H9 (cell line): Measurements from ENCODE around the gene COG2. TPM values are rescaled to one million over a fixed set of nuclear protein-coding genes. Genes with fewer than 3 reads are reported as not detected.
A peak's percentile ranks its signal among the peaks of the same experiment; 100 is the strongest.

ENCODE experiments used
- DNase-seq: peaks from one replicate; pipeline ENCODE4 v3.0.0-alpha.2; 2017
- H2AFZ ChIP-seq: one replicate; pipeline ENCODE4 v1.6.1; 2013; ENCODE audit warnings: mild to moderate bottlenecking, low read length, control low read depth, moderate library complexity
- H2AK5ac ChIP-seq: 2 replicates; pipeline ENCODE4 v1.6.1; 2013; ENCODE audit warnings: low read length, control low read depth, mixed read lengths; ENCODE audit not compliant: insufficient read length
- H2BK120ac ChIP-seq: one replicate; pipeline ENCODE4 v1.6.1; 2013; ENCODE audit warnings: low read depth, mild to moderate bottlenecking, low read length, control low read depth, inconsistent platforms; ENCODE audit not compliant: poor library complexity, severe bottlenecking
- H2BK12ac ChIP-seq: 2 replicates; pipeline ENCODE4 v1.6.1; 2013; ENCODE audit warnings: low read length, control low read depth, mixed read lengths, low read depth; ENCODE audit not compliant: insufficient read length
- H2BK15ac ChIP-seq: 2 replicates; pipeline ENCODE4 v1.6.1; 2013; ENCODE audit warnings: low read depth, low read length, control low read depth
- H2BK20ac ChIP-seq: one replicate; pipeline ENCODE4 v1.6.1; 2013; ENCODE audit warnings: low read depth, mild to moderate bottlenecking, low read length, control low read depth, inconsistent platforms; ENCODE audit not compliant: poor library complexity, severe bottlenecking
- H2BK5ac ChIP-seq: 2 replicates; pipeline ENCODE4 v1.6.1; 2013; ENCODE audit warnings: low read length, control low read depth, mixed read lengths; ENCODE audit not compliant: insufficient read length
- H3K14ac ChIP-seq: 2 replicates; pipeline ENCODE4 v1.6.1; 2013; ENCODE audit warnings: low read length, control low read depth; ENCODE audit not compliant: insufficient read depth
- H3K18ac ChIP-seq: 2 replicates; pipeline ENCODE4 v1.6.1; 2013; ENCODE audit warnings: low read depth, mild to moderate bottlenecking, mixed read lengths, low read length, control low read depth; ENCODE audit not compliant: insufficient read length
- H3K23ac ChIP-seq: 2 replicates; pipeline ENCODE4 v1.6.1; 2013; ENCODE audit warnings: low read length, control low read depth, mixed read lengths, low read depth; ENCODE audit not compliant: insufficient read length
- H3K23me2 ChIP-seq: 2 replicates; pipeline ENCODE4 v1.6.1; 2013; ENCODE audit warnings: low read depth, mild to moderate bottlenecking, mixed read lengths, low read length, control low read depth; ENCODE audit not compliant: insufficient read length, poor library complexity, severe bottlenecking
- H3K27ac ChIP-seq: 2 replicates; pipeline ENCODE4 v1.5.1; 2013; ENCODE audit warnings: low read length, control low read depth, mixed read lengths, low read depth; ENCODE audit not compliant: insufficient read length
- H3K27me3 ChIP-seq: 2 replicates; pipeline ENCODE4 v1.6.1; 2013; ENCODE audit warnings: low read length, control low read depth, inconsistent platforms; ENCODE audit not compliant: insufficient read depth
- H3K4ac ChIP-seq: 2 replicates; pipeline ENCODE4 v1.6.1; 2013; ENCODE audit warnings: low read depth, mild to moderate bottlenecking, control low read depth, inconsistent platforms, low read length, moderate library complexity
- H3K4me1 ChIP-seq: 2 replicates; pipeline ENCODE4 v1.6.1; 2013; ENCODE audit warnings: low read length, control low read depth, inconsistent platforms; ENCODE audit not compliant: insufficient read depth
- H3K4me2 ChIP-seq: 2 replicates; pipeline ENCODE4 v1.6.1; 2013; ENCODE audit warnings: low read length, control low read depth, mixed read lengths; ENCODE audit not compliant: insufficient read length, insufficient read depth
- H3K56ac ChIP-seq: 2 replicates; pipeline ENCODE4 v1.6.1; 2013; ENCODE audit warnings: low read depth, mild to moderate bottlenecking, mixed read lengths, low read length, control low read depth; ENCODE audit not compliant: insufficient read length
- H3K79me1 ChIP-seq: 2 replicates; pipeline ENCODE4 v1.6.1; 2013; ENCODE audit warnings: low read depth, mild to moderate bottlenecking, moderate library complexity, low read length, control low read depth, inconsistent platforms; ENCODE audit not compliant: insufficient read depth, poor library complexity, severe bottlenecking
- H3K79me2 ChIP-seq: 2 replicates; pipeline ENCODE4 v1.6.1; 2013; ENCODE audit warnings: low read length, control low read depth, inconsistent platforms; ENCODE audit not compliant: insufficient read depth
- H3K9ac ChIP-seq: 2 replicates; pipeline ENCODE4 v1.6.1; 2013; ENCODE audit warnings: low read length, control low read depth, mixed read lengths; ENCODE audit not compliant: insufficient read length; ENCODE audit errors: extremely low read depth
- H3K9me3 ChIP-seq: one replicate; pipeline ENCODE4 v1.6.1; 2013; ENCODE audit warnings: low read depth, low read length, inconsistent platforms; ENCODE audit not compliant: control insufficient read depth
- H3T11ph ChIP-seq: one replicate; pipeline ENCODE4 v1.6.1; 2013; ENCODE audit warnings: mild to moderate bottlenecking, low read length, control low read depth, inconsistent platforms
- H4K20me1 ChIP-seq: one replicate; pipeline ENCODE4 v1.6.1; 2013; ENCODE audit not compliant: control insufficient read depth, insufficient read length, insufficient read depth
- H4K5ac ChIP-seq: 2 replicates; pipeline ENCODE4 v1.6.1; 2013; ENCODE audit warnings: low read depth, mild to moderate bottlenecking, mixed read lengths, low read length, control low read depth; ENCODE audit not compliant: insufficient read length
- H4K8ac ChIP-seq: replicated peaks from 2 replicates; pipeline ENCODE4 v1.6.1; 2013; ENCODE audit warnings: low read length, control low read depth, mixed read lengths, low read depth; ENCODE audit not compliant: insufficient read length
- H4K91ac ChIP-seq: 2 replicates; pipeline ENCODE4 v1.6.1; 2013; ENCODE audit warnings: low read depth, mild to moderate bottlenecking, moderate library complexity, mixed read lengths, low read length, control low read depth; ENCODE audit not compliant: insufficient read length
- H3K27ac Mint-ChIP-seq, 3 experiments: 2 replicates in 2 of 3; 3 replicates in 1 of 3; pipeline ENCODE4 v1.8.0; 2020 to 2021; ENCODE audit warnings: mixed read lengths in 3 of 3, mild to moderate bottlenecking in 1 of 3, moderate library complexity in 1 of 3
- H3K27me3 Mint-ChIP-seq: 2 replicates; pipeline ENCODE4 v1.8.0; 2021; ENCODE audit warnings: low read depth, mild to moderate bottlenecking, moderate library complexity, mixed read lengths
- H3K36me3 Mint-ChIP-seq, 3 experiments: 2 replicates in 2 of 3; 3 replicates in 1 of 3; pipeline ENCODE4 v1.8.0; 2020 to 2021; ENCODE audit warnings: low read depth in 3 of 3, mixed read lengths in 3 of 3; ENCODE audit not compliant: insufficient read depth in 1 of 3
- H3K4me1 Mint-ChIP-seq, 2 experiments: 2 replicates each; pipeline ENCODE4 v1.8.0; 2020; ENCODE audit warnings: mixed read lengths in 2 of 2
- H3K4me3 Mint-ChIP-seq, 2 experiments: 2 replicates in 1 of 2; 3 replicates in 1 of 2; pipeline ENCODE4 v1.8.0; 2020 to 2021; ENCODE audit warnings: mild to moderate bottlenecking in 2 of 2, mixed read lengths in 2 of 2, moderate library complexity in 1 of 2
- H3K9me3 Mint-ChIP-seq, 2 experiments: 2 replicates in 1 of 2; 3 replicates in 1 of 2; pipeline ENCODE4 v1.8.0; 2020; ENCODE audit warnings: mild to moderate bottlenecking in 2 of 2, mixed read lengths in 2 of 2, moderate library complexity in 1 of 2
- CTCF ChIP-seq: fragments of 200-600 bp; sonication (generic); conservative IDR thresholded peaks from 3 replicates; pipeline ENCODE4 v1.8.0; 2021; ENCODE audit warnings: antibody characterized with exemption, mild to moderate bottlenecking
- WGBS: extraction: QIAGEN DNeasy Blood & Tissue Kit; methylation state at CpG from one replicate; pipeline ENCODE4 v1.1.7; 2013; ENCODE audit warnings: missing lambda C conversion rate, low lambda C conversion rate, mixed read lengths; ENCODE audit not compliant: insufficient read length; ENCODE audit errors: extremely low coverage; 5-methylcytosine and 5-hydroxymethylcytosine counted together
- total RNA-seq: library from RNA; stranded (reverse); gene quantifications from 2 replicates; pipeline ENCODE4 v1.2.1, GENCODE V29; 2021

The COG2 gene
- total RNA-seq, 1 experiment from 2014 or later = 42.2 TPM

GRCh38 chr1:230694464-230694863, 52.2 kb downstream of the COG2 start:
- H4K20me1 ChIP-seq = no peaks in the 10 kb centered on the region
- H2AFZ ChIP-seq = no peak overlapping the region
- no peaks in the 10 kb centered on the region for H3K27me3 ChIP-seq
- H3K9me3 ChIP-seq = no peaks in the 10 kb centered on the region
- peaks cover 7% of the 10 kb centered on the region for H3K27me3 Mint-ChIP-seq
- no peak overlapping the region for H4K5ac ChIP-seq
- no peak overlapping the region for H3K56ac ChIP-seq
- no peak overlapping the region for H3K23ac ChIP-seq
- H4K91ac ChIP-seq = no peak overlapping the region
- H3K27ac Mint-ChIP-seq = peak overlapping the region in 2 of 3 experiments; percentile 1 to 61; a peak in 2 of 7 replicates
- H3K4ac ChIP-seq = no peak overlapping the region
- H3K9me3 Mint-ChIP-seq = no peaks in the 10 kb centered on the region
- H3K23me2 ChIP-seq = no peaks in the 10 kb centered on the region
- no peak overlapping the region for H3K4me2 ChIP-seq
- no peak overlapping the region for H3K18ac ChIP-seq
- no peak overlapping the region for H2BK120ac ChIP-seq
- no peak overlapping the region for H3K9ac ChIP-seq
- H3K27ac ChIP-seq = no peak overlapping the region
- H2BK15ac ChIP-seq = no peak overlapping the region
- H3K4me3 Mint-ChIP-seq = no peak overlapping the region
- TF ChIP-seq CTCF = no peak
- no peak overlapping the region for H2BK5ac ChIP-seq
- H2BK20ac ChIP-seq = no peak overlapping the region
- no peaks in the 10 kb centered on the region for H3K4me1 ChIP-seq
- no peak overlapping the region for H3K14ac ChIP-seq
- no peak overlapping the region for H2BK12ac ChIP-seq
- H3K79me2 ChIP-seq = no peaks in the 10 kb centered on the region
- no peak overlapping the region for H4K8ac ChIP-seq
- no peak overlapping the region for H2AK5ac ChIP-seq
- no peaks in the 10 kb centered on the region for H3K79me1 ChIP-seq
- H3K36me3 Mint-ChIP-seq = peaks cover 18 to 40% (median 37%) of the 10 kb centered on the region in 3 experiments; a peak in 6 of 7 replicates
- WGBS = no CpG with 5 or more reads among the region's 4 CpGs
- no peak for DNase-seq
- peaks cover 4 to 11% of the 10 kb centered on the region in 2 experiments for H3K4me1 Mint-ChIP-seq
- no peak overlapping the region for H3T11ph ChIP-seq
